Prostate gland (tissue), 2 donors: Measurements from ENCODE around the gene MAD1L1. TPM values are rescaled to one million over a fixed set of nuclear protein-coding genes. Genes with fewer than 3 reads are reported as not detected.

ENCODE experiments used
- DNase-seq: peaks from one replicate; pipeline ENCODE4 v3.0.0-alpha.2; 2019; ENCODE audit warnings: low spot score
- H3K27ac ChIP-seq, 2 donors: fragments of 200-600 bp; sonication (generic); 2 replicates each; pipeline ENCODE4 v1.5.1; 2017 to 2019
- H3K27me3 ChIP-seq: fragments of 200-600 bp; sonication (generic); replicated peaks from 2 replicates; pipeline ENCODE4 v1.5.1; 2019; ENCODE audit not compliant: insufficient read depth
- H3K36me3 ChIP-seq, 2 donors: fragments of 200-600 bp; sonication (generic); 1 replicate in 1 of 2; 2 replicates in 1 of 2; pipeline versions ENCODE4 v1.5.1 to v1.8.1; 2017 to 2019
- H3K4me1 ChIP-seq: fragments of 200-600 bp; sonication (generic); replicated peaks from 2 replicates; pipeline ENCODE4 v1.5.1; 2019
- H3K4me3 ChIP-seq, 2 donors: fragments of 200-600 bp; sonication (generic); 2 replicates each; pipeline ENCODE4 v1.5.1; 2017 to 2019
- H3K9me3 ChIP-seq: fragments of 200-600 bp; sonication (generic); 2 replicates; pipeline ENCODE4 v1.5.1; 2017
- POLR2A ChIP-seq: fragments of 450-650 bp; IDR thresholded peaks from one replicate; pipeline ENCODE4 v1.6.1; 2016; ENCODE audit warnings: antibody characterized with exemption, mild to moderate bottlenecking
- POLR2AphosphoS5 ChIP-seq: sonication (generic); formaldehyde crosslinking; IDR thresholded peaks from one replicate; pipeline ENCODE4 v1.6.1; 2017; ENCODE audit warnings: antibody characterized with exemption
- WGBS: methylation state at CpG from one replicate; pipeline ENCODE4 v1.1.5; 2018; 5-methylcytosine and 5-hydroxymethylcytosine counted together
- intact Hi-C: fragments of 100-400 bp; cut with DNase I; formaldehyde crosslinking; loops from one replicate; pipeline ENCODE4 v1.14.2; 2022
- total RNA-seq, 2 donors: library from RNA; depleted of rRNA; stranded (reverse); fragments of >200 nt; gene quantifications; one replicate each; pipeline ENCODE4 v1.1.0, GENCODE V29; 2016
- TF ChIP-seq, protein P1 (sequence below), 4 experiments: fragments of 200-600 bp in 2 of 4; fragments of 450-650 bp in 2 of 4; sonication (generic) in 2 of 4; IDR thresholded peaks; 1 replicate in 3 of 4; 2 replicates in 1 of 4; pipeline ENCODE4 v1.5.1; 2016 to 2019; ENCODE audit warnings: antibody characterized with exemption in 4 of 4, mild to moderate bottlenecking in 2 of 4, moderate library complexity in 2 of 4

The MAD1L1 gene
- total RNA-seq, 2 donors from 2014 or later = 79.3 to 91.9 TPM

DNA sequence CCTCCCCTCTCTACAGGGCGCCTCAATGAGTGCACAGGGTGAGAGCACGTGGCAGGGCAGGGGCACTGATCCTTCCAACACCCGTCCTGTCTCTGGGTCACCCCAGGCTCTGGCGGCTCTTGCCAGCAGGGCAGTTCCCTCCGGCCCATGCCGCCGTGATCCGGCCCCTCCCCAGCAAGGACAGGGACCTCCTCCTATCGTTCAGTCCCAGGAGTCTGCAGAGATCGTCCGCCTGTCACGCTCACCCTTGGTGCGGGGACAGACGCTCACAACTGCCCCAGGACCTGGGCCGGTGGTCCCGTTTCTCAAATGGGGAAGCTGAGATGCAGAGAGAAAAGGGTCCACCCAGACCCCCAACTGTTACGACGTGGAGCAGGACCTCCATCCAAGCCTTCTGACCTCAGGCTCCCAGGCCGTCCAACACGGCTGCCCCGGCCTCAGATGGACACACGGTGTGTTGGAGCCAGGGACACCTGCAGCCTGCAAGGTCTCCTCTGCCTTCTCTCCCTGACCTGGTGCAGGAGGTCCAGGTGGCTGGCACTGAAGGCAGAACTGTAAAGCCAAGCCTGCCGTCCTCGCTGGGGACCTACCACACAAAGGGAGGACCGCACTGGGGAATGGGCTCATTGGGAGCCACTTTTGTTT is 313.7 kb downstream of the MAD1L1 start:
- 93% methylated on average over 24 of the region's 25 CpGs for WGBS
- DNase-seq = no peak
- intact Hi-C loops = no loop called here
- Histone ChIP-seq H3K36me3 (no peaks in the 10 kb centered on the region), H3K27me3 (no peaks in the 10 kb centered on the region), H3K4me3 (no peak overlapping the region), H3K27ac (no peak overlapping the region), H3K4me1 (no peaks in the 10 kb centered on the region), H3K9me3 (no peaks in the 10 kb centered on the region)
- TF ChIP-seq POLR2AphosphoS5 = no peak
- no peak for TF ChIP-seq POLR2A
- TF ChIP-seq, protein P1, sequence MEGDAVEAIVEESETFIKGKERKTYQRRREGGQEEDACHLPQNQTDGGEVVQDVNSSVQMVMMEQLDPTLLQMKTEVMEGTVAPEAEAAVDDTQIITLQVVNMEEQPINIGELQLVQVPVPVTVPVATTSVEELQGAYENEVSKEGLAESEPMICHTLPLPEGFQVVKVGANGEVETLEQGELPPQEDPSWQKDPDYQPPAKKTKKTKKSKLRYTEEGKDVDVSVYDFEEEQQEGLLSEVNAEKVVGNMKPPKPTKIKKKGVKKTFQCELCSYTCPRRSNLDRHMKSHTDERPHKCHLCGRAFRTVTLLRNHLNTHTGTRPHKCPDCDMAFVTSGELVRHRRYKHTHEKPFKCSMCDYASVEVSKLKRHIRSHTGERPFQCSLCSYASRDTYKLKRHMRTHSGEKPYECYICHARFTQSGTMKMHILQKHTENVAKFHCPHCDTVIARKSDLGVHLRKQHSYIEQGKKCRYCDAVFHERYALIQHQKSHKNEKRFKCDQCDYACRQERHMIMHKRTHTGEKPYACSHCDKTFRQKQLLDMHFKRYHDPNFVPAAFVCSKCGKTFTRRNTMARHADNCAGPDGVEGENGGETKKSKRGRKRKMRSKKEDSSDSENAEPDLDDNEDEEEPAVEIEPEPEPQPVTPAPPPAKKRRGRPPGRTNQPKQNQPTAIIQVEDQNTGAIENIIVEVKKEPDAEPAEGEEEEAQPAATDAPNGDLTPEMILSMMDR (IDR thresholded peaks at IDR 0.05) = no peak

DNA sequence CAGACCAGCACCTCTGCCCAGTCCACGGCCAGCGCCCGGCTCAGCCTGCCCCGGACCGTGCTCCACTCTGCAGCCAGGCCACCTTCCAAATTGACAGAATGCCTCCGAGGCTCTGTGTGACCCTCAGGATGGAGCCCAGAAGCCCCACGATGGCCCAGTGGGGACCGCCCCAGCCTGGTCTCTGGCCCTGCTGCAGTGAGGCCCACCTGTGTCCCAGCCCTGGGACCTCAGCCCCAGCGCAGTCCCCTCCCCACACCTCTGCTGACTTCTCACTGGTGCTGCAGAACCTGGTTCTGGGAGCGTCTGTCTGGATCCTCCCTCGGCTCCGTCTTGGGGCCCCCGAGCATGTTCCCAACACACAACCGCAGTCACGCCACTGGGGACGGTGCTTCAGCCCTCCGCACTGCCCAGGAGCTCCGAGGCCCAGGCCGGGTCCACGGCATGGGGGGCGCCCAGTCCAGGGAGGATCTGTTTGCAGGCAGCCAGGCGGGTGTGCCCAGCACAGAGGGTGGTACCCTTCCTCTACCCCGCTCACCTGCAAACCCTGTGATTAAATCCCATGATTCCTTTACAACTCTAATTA is 314.6 kb downstream of the MAD1L1 start:
- H3K27ac ChIP-seq = no peak overlapping the region
- no peaks in the 10 kb centered on the region for H3K27me3 ChIP-seq
- H3K4me3 ChIP-seq = no peak overlapping the region
- intact Hi-C loops = no loop called here
- H3K36me3 ChIP-seq = no peaks in the 10 kb centered on the region
- H3K4me1 ChIP-seq = no peaks in the 10 kb centered on the region
- TF ChIP-seq POLR2A = no peak
- TF ChIP-seq POLR2AphosphoS5 = no peak
- TF ChIP-seq, protein P1 (IDR thresholded peaks at IDR 0.05) = no peak
- WGBS = 95% methylated on average over 23 of the region's 23 CpGs
- DNase-seq = no peak
- H3K9me3 ChIP-seq = no peaks in the 10 kb centered on the region

DNA sequence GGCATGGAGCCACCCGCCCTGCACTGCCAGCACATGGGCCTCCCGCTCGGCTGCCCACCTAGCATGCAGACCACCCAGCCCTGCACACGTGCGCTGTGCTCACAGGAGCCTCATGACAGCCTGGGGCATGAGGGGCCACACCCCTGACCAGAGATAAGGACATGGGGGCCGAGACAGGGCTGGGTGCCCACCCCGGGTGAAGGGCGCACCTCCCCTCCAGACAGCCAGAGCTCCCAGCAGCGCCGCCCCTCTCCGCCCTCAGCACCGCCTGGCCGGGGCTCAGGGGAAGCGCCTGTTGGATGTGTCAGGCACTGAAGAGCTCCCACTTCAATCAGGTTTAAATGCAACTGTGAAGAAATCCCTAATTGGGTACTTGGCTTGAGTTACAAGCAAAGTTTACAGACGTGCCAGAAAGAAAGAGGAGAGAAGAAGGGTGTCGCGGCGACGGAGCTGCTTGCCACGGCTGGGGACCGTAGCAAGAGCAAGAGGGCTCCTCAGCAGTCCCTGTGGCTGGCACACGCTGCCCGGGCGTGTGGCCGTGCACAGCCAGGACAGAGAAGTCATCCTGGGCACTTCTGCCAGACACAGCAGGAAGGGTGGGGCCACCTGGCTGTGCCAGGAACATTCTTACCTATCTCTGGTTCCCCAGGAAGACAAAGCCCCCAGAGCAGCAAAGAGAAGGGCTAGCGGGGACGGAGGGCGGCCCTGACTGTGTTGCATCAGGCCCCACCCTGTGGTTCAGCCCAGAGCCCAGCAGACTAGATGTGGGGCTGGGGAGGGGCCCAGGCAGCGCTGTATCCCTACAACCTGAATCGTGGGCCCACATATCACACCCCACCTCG is 315.3 kb downstream of the MAD1L1 start:
- H3K27ac ChIP-seq = no peak overlapping the region
- intact Hi-C loops = no loop called here

DNA sequence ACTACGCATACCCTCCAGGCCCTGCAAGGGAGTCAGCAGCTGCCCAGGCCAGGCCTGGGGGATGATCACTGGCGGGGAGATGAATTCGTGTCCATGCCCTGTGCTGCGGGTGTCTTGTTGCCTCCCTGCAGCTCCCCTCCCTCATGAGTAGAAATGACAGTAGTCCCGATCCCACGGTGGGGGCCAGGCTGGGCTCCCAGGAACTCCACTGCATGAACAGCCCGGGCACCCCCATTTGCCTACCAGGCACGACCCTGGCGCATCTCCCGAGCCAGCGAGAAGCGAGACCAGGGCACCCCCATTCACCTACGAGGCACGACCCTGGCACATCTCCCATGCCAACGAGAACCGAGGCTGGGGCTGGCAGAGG is 316.2 kb downstream of the MAD1L1 start:
- Histone ChIP-seq H3K4me3 (no peak overlapping the region), H3K4me1 (no peaks in the 10 kb centered on the region), H3K36me3 (no peaks in the 10 kb centered on the region), H3K9me3 (no peaks in the 10 kb centered on the region), H3K27ac (no peak overlapping the region), H3K27me3 (no peaks in the 10 kb centered on the region)
- intact Hi-C loops = no loop called here
- TF ChIP-seq POLR2A = no peak
- no peak for TF ChIP-seq POLR2AphosphoS5
- TF ChIP-seq, protein P1 (IDR thresholded peaks at IDR 0.05) = no peak
- DNase-seq = no peak
- WGBS = 92% methylated on average over 15 of the region's 16 CpGs

More for the DNA sequence above, 315.3 kb downstream of the MAD1L1 start:
- Histone ChIP-seq H3K27me3 (no peaks in the 10 kb centered on the region), H3K36me3 (no peaks in the 10 kb centered on the region), H3K9me3 (no peaks in the 10 kb centered on the region), H3K4me1 (no peaks in the 10 kb centered on the region), H3K4me3 (no peak overlapping the region)
- DNase-seq = no peak
- WGBS = 42% methylated on average over 29 of the region's 31 CpGs
- TF ChIP-seq POLR2A = no peak
- no peak for TF ChIP-seq POLR2AphosphoS5
- TF ChIP-seq, protein P1 (IDR thresholded peaks at IDR 0.05) = no peak
